ENCODE measurements around the gene GVQW3. TPM values are rescaled to one million over a fixed set of nuclear protein-coding genes. Genes with fewer than 3 reads are reported as not detected.
A peak's percentile ranks its signal among the peaks of the same experiment; 100 is the strongest.

Gene GVQW3
- total RNA-seq, 1 donor from 2014 or later: 3.8 TPM

- H3K4me3 Mint-ChIP-seq (ENCODE audit: unreplicated experiment): no peak overlapping the region
- H3K36me3 Mint-ChIP-seq (ENCODE audit: unreplicated experiment): peaks cover 8% of the 10 kb centered on the region
- H3K4me1 Mint-ChIP-seq (ENCODE audit: unreplicated experiment): peaks cover 26% of the 10 kb centered on the region
- no peaks in the 10 kb centered on the region for H3K9me3 Mint-ChIP-seq (ENCODE audit: unreplicated experiment)
- H3K27me3 Mint-ChIP-seq (ENCODE audit: unreplicated experiment): no peaks in the 10 kb centered on the region
- TF ChIP-seq, protein P1, sequence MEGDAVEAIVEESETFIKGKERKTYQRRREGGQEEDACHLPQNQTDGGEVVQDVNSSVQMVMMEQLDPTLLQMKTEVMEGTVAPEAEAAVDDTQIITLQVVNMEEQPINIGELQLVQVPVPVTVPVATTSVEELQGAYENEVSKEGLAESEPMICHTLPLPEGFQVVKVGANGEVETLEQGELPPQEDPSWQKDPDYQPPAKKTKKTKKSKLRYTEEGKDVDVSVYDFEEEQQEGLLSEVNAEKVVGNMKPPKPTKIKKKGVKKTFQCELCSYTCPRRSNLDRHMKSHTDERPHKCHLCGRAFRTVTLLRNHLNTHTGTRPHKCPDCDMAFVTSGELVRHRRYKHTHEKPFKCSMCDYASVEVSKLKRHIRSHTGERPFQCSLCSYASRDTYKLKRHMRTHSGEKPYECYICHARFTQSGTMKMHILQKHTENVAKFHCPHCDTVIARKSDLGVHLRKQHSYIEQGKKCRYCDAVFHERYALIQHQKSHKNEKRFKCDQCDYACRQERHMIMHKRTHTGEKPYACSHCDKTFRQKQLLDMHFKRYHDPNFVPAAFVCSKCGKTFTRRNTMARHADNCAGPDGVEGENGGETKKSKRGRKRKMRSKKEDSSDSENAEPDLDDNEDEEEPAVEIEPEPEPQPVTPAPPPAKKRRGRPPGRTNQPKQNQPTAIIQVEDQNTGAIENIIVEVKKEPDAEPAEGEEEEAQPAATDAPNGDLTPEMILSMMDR (IDR thresholded peaks at IDR 0.05): no peak
- DNase-seq (ENCODE audit: extremely low spot score, unreplicated experiment): no peak
- no peak overlapping the region for H3K27ac Mint-ChIP-seq (ENCODE audit: unreplicated experiment)
These were observed 11.7 kb upstream of the GVQW3 start for GRCh38 chr11:76369406-76369805.

- TF ChIP-seq, protein P1 (IDR thresholded peaks at IDR 0.05): no peak
- H3K4me3 Mint-ChIP-seq (ENCODE audit: unreplicated experiment): no peak overlapping the region
- H3K36me3 Mint-ChIP-seq (ENCODE audit: unreplicated experiment): no peaks in the 10 kb centered on the region
- H3K27me3 Mint-ChIP-seq (ENCODE audit: unreplicated experiment): no peaks in the 10 kb centered on the region
- H3K27ac Mint-ChIP-seq (ENCODE audit: unreplicated experiment): peak overlapping the region; percentile 53
- peaks cover 35% of the 10 kb centered on the region for H3K4me1 Mint-ChIP-seq (ENCODE audit: unreplicated experiment)
- no peak for DNase-seq (ENCODE audit: extremely low spot score, unreplicated experiment)
- no peaks in the 10 kb centered on the region for H3K9me3 Mint-ChIP-seq (ENCODE audit: unreplicated experiment)
These were observed 10.0 kb upstream of the GVQW3 start for GRCh38 chr11:76371170-76371569.

GRCh38 chr11:76376746-76377558 is 4.2 kb upstream of the GVQW3 start:
- TF ChIP-seq, protein P1 (IDR thresholded peaks at IDR 0.05): no peak
- Mint-ChIP-seq H3K4me1 (ENCODE audit: unreplicated experiment) (peaks cover 33% of the 10 kb centered on the region), H3K4me3 (ENCODE audit: unreplicated experiment) (no peak overlapping the region), H3K27me3 (ENCODE audit: unreplicated experiment) (no peaks in the 10 kb centered on the region), H3K27ac (ENCODE audit: unreplicated experiment) (no peak overlapping the region), H3K36me3 (ENCODE audit: unreplicated experiment) (no peaks in the 10 kb centered on the region), H3K9me3 (ENCODE audit: unreplicated experiment) (no peaks in the 10 kb centered on the region)
- DNase-seq (ENCODE audit: extremely low spot score, unreplicated experiment): no peak

- Mint-ChIP-seq H3K27ac (ENCODE audit: unreplicated experiment) (peak overlapping the region; percentile 63), H3K4me3 (ENCODE audit: unreplicated experiment) (peak overlapping the region; percentile 94)
- TF ChIP-seq, protein P1 (IDR thresholded peaks at IDR 0.05): no peak
These were observed 1.3 kb upstream of the GVQW3 start for GRCh38 chr11:76379807-76380158.

DNA sequence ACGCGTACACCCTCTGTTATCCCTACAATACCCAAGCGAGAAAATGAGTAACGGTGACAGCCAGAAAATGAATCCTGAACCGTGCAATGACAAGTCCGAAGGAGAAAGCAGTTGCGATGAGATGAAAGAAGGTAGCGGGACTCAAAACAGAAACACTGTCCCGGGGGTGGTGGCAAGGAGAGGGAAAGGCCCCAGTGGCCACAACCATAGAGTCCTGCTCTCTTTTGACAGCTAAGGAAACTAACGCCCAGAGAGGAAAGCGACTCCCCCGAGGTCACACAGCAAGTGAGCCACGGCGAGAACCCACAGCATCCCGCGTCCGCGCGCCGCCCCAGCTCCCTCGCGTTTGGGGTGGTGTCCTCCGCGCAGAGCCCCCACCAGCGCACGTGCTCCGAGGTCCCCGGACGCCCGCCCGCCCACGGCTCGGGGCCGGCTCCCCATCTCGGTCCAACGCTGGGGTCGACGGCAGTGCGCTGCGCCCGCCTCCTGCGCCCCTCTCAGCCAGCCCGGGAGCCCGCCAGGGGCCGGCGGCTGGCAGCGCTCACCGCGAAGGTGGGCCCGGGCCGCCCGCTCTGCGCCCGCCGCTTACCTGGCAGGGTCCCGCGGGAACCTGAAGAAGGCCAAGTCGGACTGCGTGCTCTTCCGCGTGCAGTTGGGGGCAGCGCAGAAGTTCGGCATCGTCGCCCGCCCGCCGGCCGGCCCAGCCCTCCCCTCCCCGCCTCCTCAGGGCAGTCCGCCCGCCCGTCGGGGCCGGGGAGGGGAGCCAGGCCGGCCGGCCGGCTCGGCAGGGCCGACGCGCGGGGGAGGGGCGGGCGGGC is 755 bp upstream of the GVQW3 start:
- Mint-ChIP-seq H3K27me3 (ENCODE audit: unreplicated experiment) (no peaks in the 10 kb centered on the region), H3K4me1 (ENCODE audit: unreplicated experiment) (peaks cover 27% of the 10 kb centered on the region)
- DNase-seq (ENCODE audit: extremely low spot score, unreplicated experiment): no peak

More at GRCh38 chr11:76379807-76380158, 1.3 kb upstream of the GVQW3 start:
- Mint-ChIP-seq H3K9me3 (ENCODE audit: unreplicated experiment) (no peaks in the 10 kb centered on the region), H3K27me3 (ENCODE audit: unreplicated experiment) (no peaks in the 10 kb centered on the region), H3K4me1 (ENCODE audit: unreplicated experiment) (peaks cover 31% of the 10 kb centered on the region), H3K36me3 (ENCODE audit: unreplicated experiment) (no peaks in the 10 kb centered on the region)
- no peak for DNase-seq (ENCODE audit: extremely low spot score, unreplicated experiment)

More for the DNA sequence above, 755 bp upstream of the GVQW3 start:
- H3K36me3 Mint-ChIP-seq (ENCODE audit: unreplicated experiment): no peaks in the 10 kb centered on the region
- H3K9me3 Mint-ChIP-seq (ENCODE audit: unreplicated experiment): no peaks in the 10 kb centered on the region
- TF ChIP-seq, protein P1 (IDR thresholded peaks at IDR 0.05): no peak
- H3K27ac Mint-ChIP-seq (ENCODE audit: unreplicated experiment): peak overlapping the region; percentile 63
- peak overlapping the region; percentile 94 for H3K4me3 Mint-ChIP-seq (ENCODE audit: unreplicated experiment)

All from osteocyte (in vitro differentiated cells).